ENCODE results near the gene CHST9.

DNA sequence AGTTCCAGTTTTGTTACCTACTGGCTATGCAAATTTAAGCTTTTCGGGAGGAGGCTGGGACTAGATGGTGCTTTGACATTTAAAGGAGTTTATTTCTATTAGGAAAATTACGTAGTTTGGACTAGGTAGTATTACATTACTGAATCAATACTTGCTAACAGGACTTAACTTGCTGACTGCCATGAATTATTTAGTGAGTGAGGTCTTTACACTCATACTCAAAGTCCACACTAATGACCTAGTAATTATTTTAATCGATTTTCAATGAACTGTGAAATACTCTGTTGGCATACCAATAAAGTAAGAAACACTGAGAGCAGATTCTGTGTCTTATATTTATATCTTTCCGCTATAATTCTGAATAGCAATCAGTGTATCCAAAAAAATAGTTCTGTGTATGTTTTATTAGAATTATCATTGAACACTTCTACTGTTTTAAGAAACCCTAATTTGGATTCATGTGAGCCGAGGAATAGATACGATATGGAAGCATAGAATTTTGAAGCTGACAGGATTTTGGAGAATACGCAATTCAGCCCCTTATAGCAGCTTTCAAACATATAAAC is 55.0 kb downstream of the CHST9 start:
- no peak for TF ChIP-seq MXI1 (conservative IDR thresholded peaks at IDR 0.05; ENCODE audit: poor library complexity, severe bottlenecking)
- no peak for TF ChIP-seq CTCF (IDR thresholded peaks at IDR 0.05; ENCODE audit: poor library complexity, severe bottlenecking)
- TF ChIP-seq EP300 (conservative IDR thresholded peaks at IDR 0.05; ENCODE audit: poor library complexity, severe bottlenecking) = no peak
- no peak for TF ChIP-seq SMC3 (conservative IDR thresholded peaks at IDR 0.05; ENCODE audit: poor library complexity)
- no peak for TF ChIP-seq POLR2AphosphoS5 (IDR thresholded peaks at IDR 0.05)
- TF ChIP-seq EZH2 (IDR thresholded peaks at IDR 0.05; ENCODE audit: borderline replicate concordance, insufficient read depth, low read length, poor library complexity, severe bottlenecking) = no peak

Measured in neural cell (in vitro differentiated cells).